Measurements from ENCODE around the gene ATP8A2. TPM values are rescaled to one million over a fixed set of nuclear protein-coding genes. Genes with fewer than 3 reads are reported as not detected.

ATP8A2 gene
- polyA plus RNA-seq, 3 donors: 4.8 to 6.4 (median 5.8) TPM

GRCh38 chr13:25377244-25377962, 5.6 kb downstream of the ATP8A2 start:
- DNase-seq (ENCODE audit: extremely low read depth in 1 of 11, low read depth in 9 of 11, low spot score in 4 of 11): no peak

GRCh38 chr13:25378528-25378927, 6.8 kb downstream of the ATP8A2 start:
- no peak for DNase-seq (ENCODE audit: extremely low read depth in 1 of 11, low read depth in 9 of 11, low spot score in 4 of 11)

- DNase-seq (ENCODE audit: extremely low read depth in 1 of 11, low read depth in 9 of 11, low spot score in 4 of 11): no peak
These were observed 7.2 kb downstream of the ATP8A2 start for GRCh38 chr13:25379011-25379410.

- DNase-seq (ENCODE audit: extremely low read depth in 1 of 11, low read depth in 9 of 11, low spot score in 4 of 11): no peak
These were observed 8.3 kb downstream of the ATP8A2 start for GRCh38 chr13:25380082-25380481.

- no peak for DNase-seq (ENCODE audit: extremely low read depth in 1 of 11, low read depth in 9 of 11, low spot score in 4 of 11)
These were observed 9.1 kb downstream of the ATP8A2 start for GRCh38 chr13:25380741-25381324.

GRCh38 chr13:25384758-25385410, 13.1 kb downstream of the ATP8A2 start:
- no peak for DNase-seq (ENCODE audit: extremely low read depth in 1 of 11, low read depth in 9 of 11, low spot score in 4 of 11)

GRCh38 chr13:25391932-25392331, 20.2 kb downstream of the ATP8A2 start:
- no peak for DNase-seq (ENCODE audit: extremely low read depth in 1 of 11, low read depth in 9 of 11, low spot score in 4 of 11)

- no peak for DNase-seq (ENCODE audit: extremely low read depth in 1 of 11, low read depth in 9 of 11, low spot score in 4 of 11)
These were observed 22.8 kb downstream of the ATP8A2 start for GRCh38 chr13:25394402-25395060.

- DNase-seq (ENCODE audit: extremely low read depth in 1 of 11, low read depth in 9 of 11, low spot score in 4 of 11): no peak
These were observed 26.0 kb downstream of the ATP8A2 start for GRCh38 chr13:25397763-25398162.

GRCh38 chr13:25400925-25401324, 29.2 kb downstream of the ATP8A2 start:
- no peak for DNase-seq (ENCODE audit: extremely low read depth in 1 of 11, low read depth in 9 of 11, low spot score in 4 of 11)

- no peak for DNase-seq (ENCODE audit: extremely low read depth in 1 of 11, low read depth in 9 of 11, low spot score in 4 of 11)
These were observed 30.2 kb downstream of the ATP8A2 start for GRCh38 chr13:25401958-25402357.

GRCh38 chr13:25406377-25406776, 34.6 kb downstream of the ATP8A2 start:
- DNase-seq (ENCODE audit: extremely low read depth in 1 of 11, low read depth in 9 of 11, low spot score in 4 of 11): no peak

GRCh38 chr13:25409938-25410337, 38.2 kb downstream of the ATP8A2 start:
- DNase-seq (ENCODE audit: extremely low read depth in 1 of 11, low read depth in 9 of 11, low spot score in 4 of 11): no peak

- no peak for DNase-seq (ENCODE audit: extremely low read depth in 1 of 11, low read depth in 9 of 11, low spot score in 4 of 11)
These were observed 43.5 kb downstream of the ATP8A2 start for GRCh38 chr13:25415241-25415640.

- no peak for DNase-seq (ENCODE audit: extremely low read depth in 1 of 11, low read depth in 9 of 11, low spot score in 4 of 11)
These were observed 45.8 kb downstream of the ATP8A2 start for GRCh38 chr13:25417535-25417934.

GRCh38 chr13:25420161-25420560, 48.4 kb downstream of the ATP8A2 start:
- DNase-seq (ENCODE audit: extremely low read depth in 1 of 11, low read depth in 9 of 11, low spot score in 4 of 11): no peak

- no peak for DNase-seq (ENCODE audit: extremely low read depth in 1 of 11, low read depth in 9 of 11, low spot score in 4 of 11)
These were observed 49.8 kb downstream of the ATP8A2 start for GRCh38 chr13:25421612-25422011.

- DNase-seq (ENCODE audit: extremely low read depth in 1 of 11, low read depth in 9 of 11, low spot score in 4 of 11): no peak
These were observed 50.4 kb downstream of the ATP8A2 start for GRCh38 chr13:25422153-25422552.

- DNase-seq (ENCODE audit: extremely low read depth in 1 of 11, low read depth in 9 of 11, low spot score in 4 of 11): no peak
These were observed 52.1 kb downstream of the ATP8A2 start for GRCh38 chr13:25423831-25424230.

- no peak for DNase-seq (ENCODE audit: extremely low read depth in 1 of 11, low read depth in 9 of 11, low spot score in 4 of 11)
These were observed 57.7 kb downstream of the ATP8A2 start for GRCh38 chr13:25429466-25429865.

All from renal cortex interstitium (tissue), 11 donors.